Activated CD4-positive, alpha-beta T cell treated with anti-CD3 and anti-CD28 coated beads, Interleukin-2, amount 50 U/mL, for 24 hours (primary cell): ENCODE measurements around the gene MERTK.
"Not testable (repeated sequence)": the region's sequence is repeated elsewhere in the genome, so short reads cannot be mapped to it uniquely, and the experiment has no call there.

ENCODE experiments used
- DNase-seq, 2 donors: peaks; one replicate each; pipeline ENCODE4 v3.0.0-alpha.2; 2020; ENCODE audit warnings: low read depth in 1 of 2, low spot score in 1 of 2

The MERTK gene

GRCh38 chr2:112040066-112040465 is 141.7 kb downstream of the MERTK start:
- not testable (repeated sequence) for DNase-seq

- DNase-seq = not testable (repeated sequence)
These were observed 143.1 kb downstream of the MERTK start for GRCh38 chr2:112041460-112041859.

- DNase-seq = no peak
These were observed 147.1 kb downstream of the MERTK start for GRCh38 chr2:112045446-112046014.

- DNase-seq = no peak
These were observed 147.8 kb downstream of the MERTK start for GRCh38 chr2:112046231-112046630.

GRCh38 chr2:112047537-112048235 is 149.3 kb downstream of the MERTK start:
- DNase-seq = no peak

GRCh38 chr2:112048236-112048592 is 149.8 kb downstream of the MERTK start:
- no peak for DNase-seq

- DNase-seq = peak in 1 of 2 donors; percentile 27
These were observed 150.5 kb downstream of the MERTK start for GRCh38 chr2:112048887-112049286.

GRCh38 chr2:112050316-112050715 is 151.9 kb downstream of the MERTK start:
- DNase-seq = no peak

- peak; percentile 94 to 97 for DNase-seq
These were observed 155.8 kb downstream of the MERTK start for GRCh38 chr2:112053917-112054846.

GRCh38 chr2:112054847-112055729 is 156.7 kb downstream of the MERTK start, which contains the start of gene TMEM87B:
TMEM87B (plus strand) TSS chr2:112055269; CDS start chr2:112055592, 323 bp downstream.
- peak; percentile 91 to 95 for DNase-seq

- peak in 1 of 2 donors; percentile 22 for DNase-seq
These were observed 157.6 kb downstream of the MERTK start for GRCh38 chr2:112055730-112056625.

- DNase-seq = no peak
These were observed 158.2 kb downstream of the MERTK start for GRCh38 chr2:112056626-112056987.

GRCh38 chr2:112059671-112060070 is 161.3 kb downstream of the MERTK start:
- DNase-seq = no peak

GRCh38 chr2:112061299-112061698 is 162.9 kb downstream of the MERTK start:
- DNase-seq = no peak

GRCh38 chr2:112061840-112062239 is 163.4 kb downstream of the MERTK start:
- DNase-seq = no peak

GRCh38 chr2:112062894-112063293 is 164.5 kb downstream of the MERTK start:
- DNase-seq = peak in 1 of 2 donors; percentile 5

- no peak for DNase-seq
These were observed 167.1 kb downstream of the MERTK start for GRCh38 chr2:112065486-112065885.

- DNase-seq = no peak
These were observed 167.6 kb downstream of the MERTK start for GRCh38 chr2:112065966-112066365.

GRCh38 chr2:112069794-112070193 is 171.4 kb downstream of the MERTK start:
- not testable (repeated sequence) for DNase-seq

- no peak for DNase-seq
These were observed 175.5 kb downstream of the MERTK start for GRCh38 chr2:112073875-112074274.
